ENCODE measurements around the gene HOXA9.

DNA sequence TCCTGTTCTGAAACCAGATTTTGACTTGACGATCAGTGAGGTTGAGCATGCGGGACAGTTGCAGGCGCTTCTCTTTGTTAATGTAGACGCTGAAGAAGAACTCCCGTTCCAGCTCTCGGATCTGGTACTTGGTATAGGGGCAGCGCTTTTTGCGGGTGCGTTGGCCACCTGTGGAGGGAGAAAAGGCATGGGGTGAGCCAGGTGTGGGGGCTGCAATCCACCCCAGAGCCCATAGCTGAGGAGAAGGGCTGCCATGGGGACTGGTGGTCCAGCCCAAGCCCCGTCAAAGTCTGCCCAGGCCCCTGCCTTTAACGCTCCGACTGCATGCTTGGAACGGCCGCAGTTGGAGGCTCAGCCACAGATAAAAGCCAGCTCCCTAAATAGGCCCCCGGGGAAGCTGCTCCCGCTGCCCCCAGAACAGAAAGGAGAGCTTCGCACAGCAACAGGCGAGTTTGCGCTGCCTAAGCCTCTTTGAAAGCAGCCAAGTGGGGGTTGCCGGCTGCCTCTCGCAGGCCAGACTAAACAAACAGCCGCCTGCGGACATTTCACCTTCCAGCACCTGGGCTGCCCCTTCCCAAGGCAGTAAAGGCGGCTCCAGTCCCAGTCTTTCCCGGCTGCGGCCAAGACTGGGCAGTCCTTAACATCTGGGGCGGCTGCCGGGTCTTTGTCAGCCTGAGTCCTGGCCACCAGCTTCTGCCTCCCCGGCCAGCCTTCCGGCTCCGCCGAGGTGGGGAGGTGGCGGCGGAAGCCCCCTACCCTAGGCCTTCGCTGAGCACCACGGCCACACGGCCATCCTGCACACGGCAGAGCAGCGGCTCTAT, 17.7 kb upstream of the HOXA9 start:
- TF ChIP-seq, protein P1, sequence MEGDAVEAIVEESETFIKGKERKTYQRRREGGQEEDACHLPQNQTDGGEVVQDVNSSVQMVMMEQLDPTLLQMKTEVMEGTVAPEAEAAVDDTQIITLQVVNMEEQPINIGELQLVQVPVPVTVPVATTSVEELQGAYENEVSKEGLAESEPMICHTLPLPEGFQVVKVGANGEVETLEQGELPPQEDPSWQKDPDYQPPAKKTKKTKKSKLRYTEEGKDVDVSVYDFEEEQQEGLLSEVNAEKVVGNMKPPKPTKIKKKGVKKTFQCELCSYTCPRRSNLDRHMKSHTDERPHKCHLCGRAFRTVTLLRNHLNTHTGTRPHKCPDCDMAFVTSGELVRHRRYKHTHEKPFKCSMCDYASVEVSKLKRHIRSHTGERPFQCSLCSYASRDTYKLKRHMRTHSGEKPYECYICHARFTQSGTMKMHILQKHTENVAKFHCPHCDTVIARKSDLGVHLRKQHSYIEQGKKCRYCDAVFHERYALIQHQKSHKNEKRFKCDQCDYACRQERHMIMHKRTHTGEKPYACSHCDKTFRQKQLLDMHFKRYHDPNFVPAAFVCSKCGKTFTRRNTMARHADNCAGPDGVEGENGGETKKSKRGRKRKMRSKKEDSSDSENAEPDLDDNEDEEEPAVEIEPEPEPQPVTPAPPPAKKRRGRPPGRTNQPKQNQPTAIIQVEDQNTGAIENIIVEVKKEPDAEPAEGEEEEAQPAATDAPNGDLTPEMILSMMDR (IDR thresholded peaks at IDR 0.05; ENCODE audit: low read length): no peak
- TF ChIP-seq EZH2 (optimal IDR thresholded peaks at IDR 0.05; ENCODE audit: low read depth, low read length): no peak

Measured in MM.1S (cell line).